ENCODE results near the gene HRH2.

Gene HRH2

GRCh38 chr5:175698401-175699115 lies 40.7 kb downstream of the HRH2 start:
- no peaks in the 10 kb centered on the region for H3F3A ChIP-seq (ENCODE audit: control insufficient read depth, insufficient read depth)
- TF ChIP-seq CTCF (IDR thresholded peaks at IDR 0.05; ENCODE audit: low read depth, low read length, poor library complexity, severe bottlenecking) (no peak), EZH2phosphoT487 (IDR thresholded peaks at IDR 0.05; ENCODE audit: borderline replicate concordance, low read length) (no peak)
- peaks cover 26% of the 10 kb centered on the region for H3K79me2 ChIP-seq (ENCODE audit: control insufficient read depth, low read length)
- H3K9me2 ChIP-seq (replicated peaks; ENCODE audit: control insufficient read depth, low read length), result no peaks in the 10 kb centered on the region
- H3K9me3 ChIP-seq (ENCODE audit: control insufficient read depth, insufficient read depth, low read length), result no peaks in the 10 kb centered on the region
- no peaks in the 10 kb centered on the region for H3K27me3 ChIP-seq (ENCODE audit: control insufficient read depth, low read length)
- H3K27ac ChIP-seq (ENCODE audit: low read depth, low read length), result no peak overlapping the region
- peaks cover 41% of the 10 kb centered on the region for H3K4me1 ChIP-seq (ENCODE audit: control insufficient read depth, low read length)
- H3K36me3 ChIP-seq (ENCODE audit: control insufficient read depth, low read length), result no peaks in the 10 kb centered on the region
- no peaks in the 10 kb centered on the region for H4K20me1 ChIP-seq (ENCODE audit: control insufficient read depth, insufficient read depth, low read depth, low read length)
- no peak overlapping the region for H3K4me3 ChIP-seq (ENCODE audit: low read length)
- H3K4me2 ChIP-seq (ENCODE audit: low read length), result no peak overlapping the region

- no peak overlapping the region for H3K4me2 ChIP-seq (ENCODE audit: low read length)
- H3K9me2 ChIP-seq (replicated peaks; ENCODE audit: control insufficient read depth, low read length), result no peaks in the 10 kb centered on the region
- no peak overlapping the region for H3K4me3 ChIP-seq (ENCODE audit: low read length)
- H4K20me1 ChIP-seq (ENCODE audit: control insufficient read depth, insufficient read depth, low read depth, low read length), result no peaks in the 10 kb centered on the region
- no peaks in the 10 kb centered on the region for H3K36me3 ChIP-seq (ENCODE audit: control insufficient read depth, low read length)
- no peak overlapping the region for H3K27ac ChIP-seq (ENCODE audit: low read depth, low read length)
- TF ChIP-seq CTCF (IDR thresholded peaks at IDR 0.05; ENCODE audit: low read depth, low read length, poor library complexity, severe bottlenecking), result peak; percentile 68
- no peak for TF ChIP-seq EZH2phosphoT487 (IDR thresholded peaks at IDR 0.05; ENCODE audit: borderline replicate concordance, low read length)
- H3K9me3 ChIP-seq (ENCODE audit: control insufficient read depth, insufficient read depth, low read length), result no peaks in the 10 kb centered on the region
- H3K79me2 ChIP-seq (ENCODE audit: control insufficient read depth, low read length), result peaks cover 7% of the 10 kb centered on the region
- no peaks in the 10 kb centered on the region for H3K27me3 ChIP-seq (ENCODE audit: control insufficient read depth, low read length)
- peaks cover 17% of the 10 kb centered on the region for H3K4me1 ChIP-seq (ENCODE audit: control insufficient read depth, low read length)
- H3F3A ChIP-seq (ENCODE audit: control insufficient read depth, insufficient read depth), result no peaks in the 10 kb centered on the region
These were observed 43.1 kb downstream of the HRH2 start for GRCh38 chr5:175700991-175701390.

- Histone ChIP-seq H3F3A (ENCODE audit: control insufficient read depth, insufficient read depth) (no peaks in the 10 kb centered on the region), H3K27ac (ENCODE audit: low read depth, low read length) (no peak overlapping the region), H3K4me1 (ENCODE audit: control insufficient read depth, low read length) (peaks cover 9% of the 10 kb centered on the region), H4K20me1 (ENCODE audit: control insufficient read depth, insufficient read depth, low read depth, low read length) (no peaks in the 10 kb centered on the region), H3K9me3 (ENCODE audit: control insufficient read depth, insufficient read depth, low read length) (no peaks in the 10 kb centered on the region), H3K79me2 (ENCODE audit: control insufficient read depth, low read length) (0 out of 2 replicates have a peak, but pooled peaks cover 1% of the 10 kb centered on the region), H3K27me3 (ENCODE audit: control insufficient read depth, low read length) (no peaks in the 10 kb centered on the region), H3K4me2 (ENCODE audit: low read length) (no peak overlapping the region), H3K9me2 (replicated peaks; ENCODE audit: control insufficient read depth, low read length) (no peaks in the 10 kb centered on the region), H3K36me3 (ENCODE audit: control insufficient read depth, low read length) (no peaks in the 10 kb centered on the region), H3K4me3 (ENCODE audit: low read length) (no peak overlapping the region)
- no peak for TF ChIP-seq EZH2phosphoT487 (IDR thresholded peaks at IDR 0.05; ENCODE audit: borderline replicate concordance, low read length)
- TF ChIP-seq CTCF (IDR thresholded peaks at IDR 0.05; ENCODE audit: low read depth, low read length, poor library complexity, severe bottlenecking), result no peak
These were observed 43.9 kb downstream of the HRH2 start for GRCh38 chr5:175701797-175702196.
